DMS79 treated with DMSO at 0.1 percent for 48 hours (cell line): Measurements from ENCODE around the gene CENPB.

ENCODE experiments used
- DNase-seq: peaks from one replicate; lab custom pipeline; 2025; lab: John Stamatoyannopoulos, UW

Gene CENPB

GRCh38 chr20:3788685-3789155 lies 2.2 kb upstream of the CENPB start:
- no peak for DNase-seq

DNA sequence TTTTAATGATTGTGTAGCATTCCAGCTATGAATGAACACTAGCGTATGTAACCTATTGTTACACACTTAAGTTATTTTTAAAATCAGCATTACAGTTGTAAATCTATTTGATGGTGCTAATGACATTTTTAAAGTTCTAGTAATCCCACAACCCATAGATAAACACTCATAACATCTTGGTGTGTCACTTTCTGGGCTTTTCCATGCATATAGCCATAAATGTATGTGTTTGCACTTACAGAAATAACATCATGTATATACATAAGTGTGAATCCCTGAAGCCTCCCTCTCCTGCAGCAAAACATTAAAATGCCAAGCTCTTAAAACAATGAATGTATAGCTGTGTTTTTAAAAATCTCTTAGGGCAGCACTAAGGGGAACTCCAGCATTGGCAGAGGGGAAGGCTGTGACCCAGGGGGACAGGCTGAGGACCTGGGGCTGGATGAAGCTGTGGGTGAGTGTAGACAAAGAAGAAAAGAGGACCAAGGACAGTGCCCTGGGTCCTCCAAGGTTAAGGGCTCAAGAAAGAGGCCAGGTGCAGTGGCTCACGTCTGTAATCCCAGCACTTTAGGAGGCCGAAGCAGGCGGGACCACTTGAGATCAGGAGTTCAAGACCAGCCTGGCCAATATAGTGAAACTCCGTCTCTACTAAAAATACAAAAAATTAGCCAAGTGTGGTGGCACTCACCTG lies 929 bp upstream of the CENPB start:
- DNase-seq: no peak

- DNase-seq: no peak
These were observed 435 bp downstream of the CENPB start for GRCh38 chr20:3786126-3786484.

GRCh38 chr20:3785240-3786125 lies 1.1 kb downstream of the CENPB start:
- DNase-seq: no peak

- DNase-seq: no peak
These were observed 1.7 kb downstream of the CENPB start for GRCh38 chr20:3784863-3785239.

DNA sequence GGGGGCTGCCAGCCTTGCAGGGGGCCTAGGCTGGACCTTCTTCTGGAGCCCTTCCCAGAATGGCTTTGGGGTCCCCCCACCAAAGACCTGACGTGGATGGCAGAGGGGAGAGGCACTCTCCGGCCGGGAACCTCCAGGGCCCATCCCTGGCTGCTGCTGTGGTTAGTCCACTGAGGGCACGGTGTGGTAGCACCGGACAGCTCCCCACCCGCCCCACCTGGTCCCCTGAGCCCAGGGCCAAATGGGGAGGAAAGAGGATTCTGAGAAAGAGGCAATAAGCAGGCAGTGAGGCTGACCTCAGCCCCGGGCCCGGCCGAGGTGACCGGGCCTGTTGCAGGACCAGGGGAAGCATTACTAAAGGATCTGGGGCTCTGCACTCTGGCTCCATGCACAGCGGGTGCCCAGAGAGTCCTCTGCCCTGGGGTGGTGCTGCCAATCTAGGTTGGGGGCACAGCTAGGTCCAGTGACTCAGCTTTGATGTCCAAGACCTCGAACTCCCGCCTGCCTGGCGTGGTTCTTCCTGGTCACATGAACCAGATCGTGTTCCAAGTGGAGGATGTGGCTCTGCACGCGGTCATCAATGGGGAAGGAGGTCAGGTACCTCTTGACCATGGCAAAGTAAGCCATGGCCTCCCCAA lies 2.2 kb downstream of the CENPB start:
- DNase-seq: no peak

- DNase-seq: no peak
These were observed 2.9 kb downstream of the CENPB start for GRCh38 chr20:3783511-3784195.

GRCh38 chr20:3783068-3783489 lies 3.5 kb downstream of the CENPB start:
- DNase-seq: no peak

- DNase-seq: no peak
These were observed 3.9 kb downstream of the CENPB start for GRCh38 chr20:3782597-3782996.

GRCh38 chr20:3781153-3781910 lies 5.2 kb downstream of the CENPB start, which contains the start of gene SPEF1:
Gene SPEF1 (minus strand): TSS chr20:3781448. CDS start chr20:3781287, 161 bp downstream.
- DNase-seq: peak; percentile 66

DNA sequence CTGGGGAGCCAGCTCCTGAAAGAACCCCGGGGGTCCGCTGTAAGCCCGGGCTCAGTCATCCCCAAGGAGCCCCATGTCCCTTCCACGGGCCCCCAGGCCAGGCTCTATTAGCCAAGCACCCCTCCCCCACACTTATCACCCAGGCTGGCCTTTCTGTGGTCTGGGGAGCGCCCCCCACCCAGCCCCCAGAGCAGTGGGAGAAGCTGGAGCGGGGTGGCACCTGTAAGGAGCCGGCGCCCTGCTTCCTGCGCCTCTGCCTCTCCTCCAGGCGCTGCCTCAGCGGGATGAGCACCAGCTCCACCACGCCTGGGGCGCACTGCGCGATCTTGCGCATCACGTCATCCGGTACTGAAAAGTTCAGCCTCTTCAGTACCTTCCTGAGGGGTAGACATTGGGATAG lies 7.6 kb downstream of the CENPB start:
- DNase-seq: no peak

DNA sequence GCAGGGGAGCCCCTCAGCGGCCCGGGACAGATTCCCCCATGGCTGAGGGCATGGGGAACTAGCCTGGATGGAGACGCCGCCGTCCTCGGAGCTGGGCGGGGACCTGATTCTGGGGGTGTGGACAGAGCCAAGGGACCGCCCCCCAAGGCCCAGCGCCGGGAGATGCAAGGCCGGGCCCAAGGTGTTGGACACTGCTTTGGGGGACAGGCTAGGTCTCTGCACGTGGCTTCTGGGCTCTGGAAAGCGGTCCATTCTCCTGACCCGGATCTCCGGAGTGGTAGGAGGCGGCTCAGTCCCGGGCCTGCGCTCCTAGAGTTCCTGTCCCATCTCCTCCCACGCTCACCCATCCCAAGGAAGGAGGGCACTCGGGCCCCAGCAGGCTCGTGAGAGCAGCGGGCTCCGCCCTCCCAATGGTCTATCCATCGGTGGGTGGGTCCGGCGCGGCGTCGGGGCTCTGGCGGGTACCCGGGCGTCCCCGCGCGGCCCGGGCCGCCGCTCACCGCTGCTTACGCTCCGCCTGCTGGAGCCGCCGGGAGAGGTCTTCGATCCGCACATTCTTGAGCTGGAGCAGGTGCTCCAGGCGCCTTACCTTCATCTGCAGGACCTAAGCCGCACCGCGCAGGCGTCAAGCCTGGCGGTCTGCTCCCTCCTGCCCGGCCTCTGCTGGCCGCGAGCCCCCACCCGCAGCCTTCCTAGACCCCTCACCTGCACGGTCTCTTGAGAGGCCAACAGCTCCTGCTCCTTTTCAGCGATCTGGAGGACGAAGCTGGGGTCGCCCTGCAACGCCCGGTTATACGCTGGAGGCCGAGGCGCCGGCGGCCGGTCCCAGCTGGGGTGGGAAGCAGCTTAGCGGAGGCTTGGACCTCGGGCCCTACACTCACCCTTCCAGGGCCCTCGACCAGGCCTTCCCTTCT lies 8.6 kb downstream of the CENPB start:
- DNase-seq: peak; percentile 28

DNA sequence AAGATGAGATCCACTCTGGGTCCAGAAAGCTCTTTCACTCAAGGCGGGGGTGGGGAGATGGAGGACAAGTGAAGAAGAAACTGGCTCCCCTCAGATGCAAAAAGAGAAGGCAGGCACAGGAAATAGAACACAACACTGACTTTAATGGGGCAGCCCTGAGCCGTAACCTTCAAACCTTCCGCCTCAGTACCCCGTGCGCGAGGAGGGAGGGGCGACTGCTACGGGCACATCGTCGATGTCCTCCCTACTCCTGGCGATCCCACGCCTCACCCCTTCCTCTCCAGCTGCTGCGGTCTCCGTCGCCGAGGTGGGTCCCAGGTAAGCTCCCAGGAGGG lies 9.2 kb downstream of the CENPB start:
- no peak for DNase-seq

DNA sequence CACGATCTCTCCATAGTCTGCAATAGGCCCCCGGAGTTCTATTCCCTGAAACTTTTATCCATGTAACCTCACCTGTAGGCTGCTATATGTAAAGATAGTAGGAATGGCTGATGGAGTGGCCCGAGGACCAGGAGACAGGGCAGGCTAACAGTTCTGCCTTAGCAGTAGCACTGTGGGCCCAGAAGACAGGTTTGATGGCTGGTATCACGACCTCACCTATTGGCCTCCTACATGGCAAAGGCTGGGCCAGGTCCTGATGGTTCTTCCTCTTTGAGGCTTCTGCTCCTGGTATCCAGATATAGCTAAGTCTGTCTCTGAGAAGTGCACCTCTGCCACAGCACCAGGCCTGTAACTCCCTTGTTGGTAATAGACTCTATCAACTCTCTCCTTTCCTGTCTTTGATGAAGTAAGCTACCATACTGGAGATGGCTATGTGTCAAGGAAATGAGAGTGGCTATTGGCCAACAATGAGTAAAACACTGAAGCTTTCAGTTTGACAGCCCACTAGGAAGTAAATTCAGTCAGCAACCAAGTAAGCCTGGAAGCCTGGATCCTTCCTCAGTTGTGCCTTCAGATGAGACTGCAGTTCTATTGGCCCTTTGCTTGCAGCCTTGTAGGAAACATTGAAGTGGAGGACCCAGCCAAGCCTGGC lies 11.0 kb downstream of the CENPB start:
- no peak for DNase-seq

- no peak for DNase-seq
These were observed 14.9 kb downstream of the CENPB start for GRCh38 chr20:3771552-3772058.

DNA sequence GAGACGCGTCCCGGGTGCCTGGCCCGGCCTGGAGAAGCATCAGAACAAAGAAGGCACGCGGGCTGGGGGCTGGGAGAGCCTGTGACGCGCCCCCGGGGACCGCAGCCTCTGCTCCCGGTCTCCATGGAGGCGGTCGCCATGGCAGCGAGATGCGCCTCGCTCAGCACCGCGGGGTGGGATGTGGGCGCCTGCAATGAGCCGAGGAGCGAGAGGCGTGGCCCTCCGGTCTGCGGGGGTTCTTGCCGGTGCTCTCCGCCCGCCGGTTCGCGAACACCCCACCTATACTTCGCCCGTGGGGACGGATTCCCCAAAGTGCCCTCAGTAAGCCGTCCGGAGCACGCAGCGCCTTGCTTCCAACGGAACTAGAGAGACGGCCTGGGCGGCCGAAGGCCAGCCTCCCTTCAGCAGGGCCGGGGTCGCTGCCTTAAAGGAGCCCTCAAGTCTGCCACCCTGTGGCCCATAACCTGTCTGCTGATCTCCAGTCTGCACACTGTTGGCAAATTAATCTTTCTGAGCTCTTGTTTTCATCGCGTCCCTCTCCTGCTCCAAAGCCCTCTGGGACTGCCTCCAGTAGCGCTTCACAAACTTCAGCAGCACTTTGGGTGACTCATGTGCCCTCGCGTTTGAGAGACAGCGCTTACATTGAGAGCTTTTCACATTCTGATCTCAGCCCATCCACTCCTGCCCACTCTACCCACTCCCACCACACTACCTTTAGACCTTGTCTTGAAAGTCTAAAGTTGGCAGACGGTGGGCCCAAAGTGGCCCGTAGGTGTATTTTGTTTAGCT lies 18.0 kb downstream of the CENPB start:
- peak; percentile 54 for DNase-seq

DNA sequence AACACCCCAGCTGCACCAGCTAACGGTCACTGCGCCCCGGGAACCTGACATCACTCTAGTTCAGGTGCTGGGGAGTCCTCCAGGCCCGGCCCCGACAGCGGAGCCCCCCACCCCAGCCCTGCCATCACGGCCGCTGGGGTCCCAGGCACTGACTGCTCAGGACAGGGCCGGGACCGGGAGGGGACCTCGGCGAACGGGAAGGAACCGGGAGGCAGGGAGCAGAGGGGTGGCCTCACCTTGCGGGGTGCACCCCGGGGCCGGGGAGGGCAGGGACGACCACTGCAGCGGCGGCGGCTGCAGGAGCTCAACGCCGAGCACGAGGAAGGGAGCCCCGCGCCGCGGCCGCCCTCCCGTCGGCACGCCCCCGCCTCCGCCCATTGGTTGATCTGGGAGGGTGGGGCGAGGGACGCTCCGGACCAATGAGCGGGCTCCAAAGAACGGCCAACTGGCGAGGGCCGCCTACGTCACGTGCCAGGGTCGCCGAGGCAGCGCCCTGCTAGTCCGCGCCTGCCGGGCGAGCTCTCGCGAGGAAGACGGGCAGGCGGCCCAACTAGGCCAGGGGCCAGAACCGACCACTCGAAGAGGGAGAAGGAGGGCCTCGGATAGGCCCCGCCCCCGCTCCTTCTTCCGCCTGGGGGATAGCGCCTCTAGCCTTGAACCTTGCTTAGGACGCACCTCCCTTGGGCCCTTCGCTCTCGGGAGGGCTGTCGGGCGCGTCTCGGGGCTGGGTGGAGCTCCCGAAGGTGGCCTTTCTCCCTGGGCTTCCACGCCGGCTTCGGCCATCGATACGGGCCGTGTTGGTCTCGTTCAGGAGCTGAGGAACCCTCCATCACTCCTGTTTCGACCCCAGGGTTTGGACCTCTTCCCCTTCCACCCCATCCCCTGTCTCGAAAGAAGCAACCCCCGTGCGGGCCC lies 18.9 kb downstream of the CENPB start, which contains the start of gene ADISSP:
Gene ADISSP, minus strand, starts transcription at position 327 of the 915 bp plus-strand sequence. CDS start 7,653 bp downstream, outside the sequence.
- DNase-seq: peak; percentile 93

DNA sequence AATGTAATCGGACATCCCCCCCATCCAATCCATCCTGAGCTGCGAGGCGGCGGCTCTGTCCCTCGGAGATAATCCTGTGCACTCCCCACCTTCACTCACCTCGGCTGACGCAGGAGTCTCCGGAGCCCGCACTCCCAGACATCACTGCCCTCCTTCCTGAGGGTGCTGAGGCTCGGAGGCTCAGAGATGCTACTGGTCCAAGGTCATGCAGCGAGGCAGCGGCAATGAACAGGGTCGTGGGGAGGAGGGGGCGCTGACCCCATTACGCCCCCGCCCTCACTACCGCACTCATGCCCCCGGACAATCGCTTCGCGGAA lies 19.5 kb downstream of the CENPB start:
- DNase-seq: no peak
